Naive thymus-derived CD4-positive, alpha-beta T cell (primary cell): ENCODE measurements around the gene LCN1. TPM values are rescaled to one million over a fixed set of nuclear protein-coding genes. Genes with fewer than 3 reads are reported as not detected.
"Not testable (repeated sequence)": the region's sequence is repeated elsewhere in the genome, so short reads cannot be mapped to it uniquely, and the experiment has no call there.

Experiments
- ATAC-seq: fragments of 150-1000 bp; cut with Tn5 transposase; 2 replicates; pipeline ENCODE4 v1.10.0; 2021; ENCODE audit warnings: mild to moderate bottlenecking, moderate library complexity
- CTCF ChIA-PET: fragments of 350-600 bp; sonication (Branson Sonifier 250); formaldehyde crosslinking; loops from one replicate; lab custom pipeline; 2021; ENCODE audit warnings: antibody characterized with exemption; lab: Charles Lee
- POLR2A ChIA-PET: fragments of 350-600 bp; sonication (Branson Sonifier 250); formaldehyde crosslinking; loops from one replicate; lab custom pipeline; 2021; ENCODE audit warnings: antibody characterized with exemption, inconsistent platforms; lab: Charles Lee
- DNase-seq, 9 donors: peaks; one replicate each; pipeline versions ENCODE4 v3.0.0 to v3.0.0-alpha.2; 2020 to 2022; ENCODE audit warnings: mixed read lengths in 1 of 9
- H3K27ac ChIP-seq: one replicate; pipeline ENCODE4 v1.7.0; 2013; ENCODE audit warnings: mild to moderate bottlenecking, low read depth, low read length, moderate library complexity
- H3K27me3 ChIP-seq, 2 donors: one replicate each; pipeline ENCODE4 v1.7.0; 2013; ENCODE audit warnings: low read length in 2 of 2, mild to moderate bottlenecking in 2 of 2, moderate library complexity in 2 of 2; ENCODE audit not compliant: control insufficient read depth in 2 of 2, insufficient read depth in 2 of 2
- H3K36me3 ChIP-seq, 3 experiments: 1 replicate in 2 of 3; 2 replicates in 1 of 3; pipeline ENCODE4 v1.7.0; 2013; ENCODE audit warnings: low read length in 3 of 3, mild to moderate bottlenecking in 3 of 3, moderate library complexity in 1 of 3; ENCODE audit not compliant: insufficient read depth in 3 of 3, control insufficient read depth in 2 of 3
- H3K4me1 ChIP-seq, 2 donors: one replicate each; pipeline ENCODE4 v1.7.0; 2013; ENCODE audit warnings: low read length in 2 of 2, mild to moderate bottlenecking in 2 of 2, moderate library complexity in 1 of 2; ENCODE audit not compliant: control insufficient read depth in 2 of 2, insufficient read depth in 2 of 2
- H3K4me3 ChIP-seq: 2 replicates; pipeline ENCODE4 v1.7.0; 2013; ENCODE audit warnings: mild to moderate bottlenecking, low read length
- H3K9me3 ChIP-seq, 3 experiments: 1 replicate in 2 of 3; 2 replicates in 1 of 3; pipeline ENCODE4 v1.7.0; 2013; ENCODE audit warnings: low read length in 3 of 3; ENCODE audit not compliant: control insufficient read depth in 2 of 3
- H3K27ac Mint-ChIP-seq, 9 donors: one replicate each; pipeline ENCODE4 v1.8.0; 2020 to 2022; ENCODE audit warnings: mixed read lengths in 9 of 9, mild to moderate bottlenecking in 8 of 9, moderate library complexity in 5 of 9, inconsistent platforms in 2 of 9
- H3K27me3 Mint-ChIP-seq, 5 donors: one replicate each; pipeline ENCODE4 v1.8.0; 2021 to 2022; ENCODE audit warnings: mixed read lengths in 5 of 5, mild to moderate bottlenecking in 1 of 5
- H3K36me3 Mint-ChIP-seq, 5 donors: one replicate each; pipeline ENCODE4 v1.8.0; 2020 to 2022; ENCODE audit warnings: mixed read lengths in 5 of 5, mild to moderate bottlenecking in 3 of 5, inconsistent platforms in 1 of 5
- H3K4me1 Mint-ChIP-seq, 7 donors: one replicate each; pipeline ENCODE4 v1.8.0; 2020 to 2022; ENCODE audit warnings: mixed read lengths in 7 of 7, mild to moderate bottlenecking in 3 of 7, inconsistent platforms in 1 of 7
- H3K4me3 Mint-ChIP-seq, 10 donors: one replicate each; pipeline ENCODE4 v1.8.0; 2020 to 2022; ENCODE audit warnings: mild to moderate bottlenecking in 10 of 10, mixed read lengths in 10 of 10, moderate library complexity in 6 of 10, inconsistent platforms in 2 of 10
- H3K9me3 Mint-ChIP-seq, 11 donors: one replicate each; pipeline ENCODE4 v1.8.0; 2020 to 2022; ENCODE audit warnings: mixed read lengths in 11 of 11, mild to moderate bottlenecking in 4 of 11, inconsistent platforms in 1 of 11, moderate library complexity in 1 of 11
- intact Hi-C, 2 donors: fragments of 100-400 bp; cut with micrococcal nuclease; formaldehyde crosslinking; loops; one replicate each; pipeline ENCODE4 v1.15.1; 2023
- polyA plus RNA-seq, 2 donors: library from polyadenylated mRNA; unstranded; fragments of 300-500 nt; fragmentation: Illumina TruSeq; gene quantifications; one replicate each; pipeline ENCODE4 v1.2.3, GENCODE V29; 2021
- total RNA-seq, 6 experiments: library from RNA in 5 of 6; stranded (reverse) in 5 of 6; gene quantifications; 1 replicate in 5 of 6; 2 replicates in 1 of 6; pipeline ENCODE4 v1.2.3 and lab custom pipeline; 2021 to 2026

The LCN1 gene
- total and polyA plus RNA-seq, 7 experiments from 2014 or later: not detected

DNA sequence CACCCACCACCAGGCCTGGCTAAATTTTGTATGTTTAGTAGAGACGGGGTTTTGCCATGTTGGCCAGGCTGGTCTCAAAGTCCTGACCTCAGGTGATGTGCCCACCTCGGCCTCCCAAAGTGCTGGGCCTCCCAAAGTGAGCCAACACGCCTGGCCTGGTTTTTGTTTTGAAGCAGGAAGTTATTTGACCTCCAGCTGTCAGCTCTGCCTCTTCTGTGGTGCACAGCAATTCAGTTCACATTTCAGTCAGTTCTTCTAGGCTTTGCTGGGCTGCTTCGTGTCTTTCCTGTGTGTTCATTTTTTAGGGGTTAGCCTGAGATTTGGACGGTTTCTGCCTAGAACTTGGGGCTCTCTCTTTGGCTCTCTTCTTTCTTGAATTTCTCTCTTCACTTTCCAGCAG lies 8.9 kb downstream of the LCN1 start:
- no peaks in the 10 kb centered on the region for H3K9me3 ChIP-seq
- POLR2A ChIA-PET: no interaction called here
- ATAC-seq: no peak
- H3K4me1 ChIP-seq: no peaks in the 10 kb centered on the region
- no peak overlapping the region for H3K4me3 ChIP-seq
- Mint-ChIP-seq H3K36me3 (no peaks in the 10 kb centered on the region), H3K4me3 (no peak overlapping the region), H3K27ac (no peak overlapping the region), H3K4me1 (peaks cover 0 to 2% (median 0%) of the 10 kb centered on the region in 7 donors), H3K27me3 (peaks cover 3 to 24% (median 18%) of the 10 kb centered on the region in 5 donors), H3K9me3 (no peaks in the 10 kb centered on the region)
- no peak for DNase-seq
- no peaks in the 10 kb centered on the region for H3K36me3 ChIP-seq
- H3K27me3 ChIP-seq: no peaks in the 10 kb centered on the region
- intact Hi-C loops: no loop called here
- no peak overlapping the region for H3K27ac ChIP-seq
- CTCF ChIA-PET: no interaction called here

DNA sequence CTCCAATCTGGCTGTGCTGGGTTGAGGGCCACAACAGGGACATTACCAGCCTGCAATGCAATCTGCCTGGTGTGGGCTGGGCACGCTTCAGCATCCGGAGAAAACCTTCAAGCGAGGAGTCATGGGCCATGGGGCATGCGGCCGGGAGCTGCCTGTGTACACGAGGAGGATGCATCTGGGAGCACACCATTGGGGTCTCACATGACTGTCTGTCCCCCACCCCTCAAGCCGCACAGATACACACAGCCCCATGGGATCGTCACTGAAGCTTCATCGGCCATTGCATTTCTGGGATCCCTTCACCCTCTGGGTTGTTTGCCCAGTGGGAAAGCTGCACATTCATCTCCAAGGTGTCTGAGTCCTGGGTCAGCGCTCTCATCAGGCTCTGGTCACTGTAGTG lies 9.9 kb downstream of the LCN1 start:
- no peaks in the 10 kb centered on the region for H3K9me3 Mint-ChIP-seq
- intact Hi-C loops: no loop called here
- no peak for ATAC-seq
- no peak overlapping the region for H3K27ac Mint-ChIP-seq
- peaks cover 3 to 24% (median 18%) of the 10 kb centered on the region in 5 donors for H3K27me3 Mint-ChIP-seq
- Histone ChIP-seq H3K4me3 (no peak overlapping the region), H3K4me1 (no peaks in the 10 kb centered on the region), H3K9me3 (no peaks in the 10 kb centered on the region), H3K36me3 (no peaks in the 10 kb centered on the region), H3K27ac (no peak overlapping the region), H3K27me3 (no peaks in the 10 kb centered on the region)
- peaks cover 0 to 2% (median 0%) of the 10 kb centered on the region in 7 donors for H3K4me1 Mint-ChIP-seq
- no peak for DNase-seq
- CTCF ChIA-PET: no interaction called here
- no peak overlapping the region for H3K4me3 Mint-ChIP-seq
- POLR2A ChIA-PET: no interaction called here
- no peaks in the 10 kb centered on the region for H3K36me3 Mint-ChIP-seq

DNA sequence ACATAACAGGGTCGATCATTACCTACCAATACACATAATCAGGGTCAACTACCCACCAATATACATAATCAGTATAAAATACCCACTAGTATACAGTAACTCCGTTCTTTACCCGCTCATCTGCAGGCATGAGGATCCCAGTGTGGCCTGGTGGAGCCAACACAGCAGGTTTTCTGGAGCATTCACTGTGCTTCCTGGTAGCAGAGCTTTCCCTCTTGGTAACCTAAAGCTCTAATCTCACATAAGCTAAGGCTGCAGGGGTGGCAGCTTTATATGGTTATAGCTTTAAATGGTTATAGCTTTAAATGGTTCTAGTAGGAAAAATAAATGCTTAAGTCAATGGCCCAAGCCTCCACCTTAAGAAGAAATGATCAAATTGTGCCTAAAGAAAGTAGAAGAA lies 11.9 kb downstream of the LCN1 start:
- DNase-seq: no peak
- no peak overlapping the region for H3K4me3 ChIP-seq
- Mint-ChIP-seq H3K4me1 (peaks cover 0 to 2% (median 0%) of the 10 kb centered on the region in 7 donors), H3K27me3 (peaks cover 3 to 32% (median 27%) of the 10 kb centered on the region in 5 donors), H3K4me3 (no peak overlapping the region), H3K27ac (no peak overlapping the region), H3K36me3 (no peaks in the 10 kb centered on the region), H3K9me3 (no peaks in the 10 kb centered on the region)
- H3K4me1 ChIP-seq: no peaks in the 10 kb centered on the region
- H3K27me3 ChIP-seq: no peaks in the 10 kb centered on the region
- ChIA-PET CTCF (no interaction called here), POLR2A (no interaction called here)
- no peak overlapping the region for H3K27ac ChIP-seq
- no peaks in the 10 kb centered on the region for H3K36me3 ChIP-seq
- no peak for ATAC-seq
- H3K9me3 ChIP-seq: no peaks in the 10 kb centered on the region
- intact Hi-C loops: no loop called here

DNA sequence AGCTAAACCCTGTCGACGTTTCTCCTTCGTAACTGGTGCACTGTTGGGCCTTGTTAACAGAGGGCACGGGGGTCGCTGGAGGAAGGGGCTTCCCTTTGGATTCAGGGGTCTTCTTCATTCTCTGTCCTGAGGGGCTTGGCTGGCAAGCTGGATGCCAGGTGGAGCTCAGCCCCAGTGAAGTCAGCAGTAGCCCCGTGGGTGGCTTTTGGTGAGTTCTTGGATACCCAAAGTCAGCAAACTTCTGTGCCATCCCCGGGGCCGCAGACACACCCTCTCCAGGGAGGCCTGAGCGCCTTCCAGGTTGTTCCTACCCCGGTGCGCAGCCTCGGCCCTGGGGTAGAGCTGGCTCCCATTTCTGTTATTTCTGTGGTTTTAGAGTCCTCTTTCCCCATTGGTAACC lies 12.4 kb downstream of the LCN1 start:
- no peak overlapping the region for H3K4me3 ChIP-seq
- intact Hi-C loops: no loop called here
- no peaks in the 10 kb centered on the region for H3K4me1 ChIP-seq
- POLR2A ChIA-PET: no interaction called here
- no peak overlapping the region for H3K27ac ChIP-seq
- H3K36me3 Mint-ChIP-seq: no peaks in the 10 kb centered on the region
- no peak for ATAC-seq
- no peaks in the 10 kb centered on the region for H3K9me3 ChIP-seq
- no peaks in the 10 kb centered on the region for H3K36me3 ChIP-seq
- CTCF ChIA-PET: no interaction called here
- no peak overlapping the region for H3K4me3 Mint-ChIP-seq
- H3K27ac Mint-ChIP-seq: no peak overlapping the region
- peaks cover 0 to under 1% (median 0%) of the 10 kb centered on the region in 7 donors for H3K4me1 Mint-ChIP-seq
- no peaks in the 10 kb centered on the region for H3K27me3 ChIP-seq
- H3K9me3 Mint-ChIP-seq: no peaks in the 10 kb centered on the region
- no peak for DNase-seq
- peaks cover 3 to 33% (median 27%) of the 10 kb centered on the region in 5 donors for H3K27me3 Mint-ChIP-seq

DNA sequence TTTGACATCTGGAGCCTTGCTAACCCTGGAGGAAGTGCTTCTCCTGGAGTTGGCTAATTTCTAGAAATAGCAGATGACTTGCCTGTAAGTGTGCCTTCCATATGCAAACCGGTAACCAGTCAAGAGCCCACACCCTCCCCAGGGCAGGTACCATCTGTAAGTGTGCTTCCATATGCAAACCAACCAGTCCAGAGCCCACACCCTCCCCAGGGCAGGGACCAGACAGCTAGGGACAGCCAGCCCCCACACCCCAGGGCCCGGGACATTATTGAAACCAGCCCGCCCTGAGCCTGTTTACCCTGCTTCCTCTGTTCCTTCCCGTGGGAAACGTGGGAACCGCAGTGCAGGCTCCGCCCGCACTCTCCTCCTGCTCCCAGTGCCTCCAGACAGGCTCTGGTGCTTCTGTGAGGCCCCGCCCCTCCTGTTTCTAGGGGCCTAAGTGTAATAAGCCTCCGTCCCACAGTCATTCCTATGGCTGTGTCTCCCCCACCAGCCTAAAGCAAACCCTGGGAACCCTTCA lies 13.0 kb downstream of the LCN1 start:
- H3K36me3 ChIP-seq, H3K4me3 Mint-ChIP-seq, H3K4me3 ChIP-seq, H3K4me1 ChIP-seq, DNase-seq, intact Hi-C loops, CTCF ChIA-PET, H3K9me3 ChIP-seq, ATAC-seq, POLR2A ChIA-PET, H3K4me1 Mint-ChIP-seq, H3K9me3 Mint-ChIP-seq, H3K36me3 Mint-ChIP-seq, H3K27ac ChIP-seq, H3K27ac Mint-ChIP-seq, H3K27me3 ChIP-seq: not testable (repeated sequence)
- peaks cover 3 to 36% (median 30%) of the 10 kb centered on the region in 5 donors for H3K27me3 Mint-ChIP-seq

GRCh38 chr9:135534826-135535225 lies 13.6 kb downstream of the LCN1 start:
- H3K4me1 ChIP-seq, H3K36me3 ChIP-seq, H3K27ac ChIP-seq, H3K4me3 ChIP-seq, H3K4me1 Mint-ChIP-seq, H3K4me3 Mint-ChIP-seq, DNase-seq, H3K9me3 ChIP-seq, H3K27me3 ChIP-seq, POLR2A ChIA-PET, CTCF ChIA-PET, H3K27ac Mint-ChIP-seq, intact Hi-C loops, ATAC-seq, H3K9me3 Mint-ChIP-seq, H3K36me3 Mint-ChIP-seq: not testable (repeated sequence)
- H3K27me3 Mint-ChIP-seq: peaks cover 3 to 40% (median 36%) of the 10 kb centered on the region in 5 donors

- ATAC-seq, H3K27ac ChIP-seq, DNase-seq, H3K4me1 ChIP-seq, H3K4me3 Mint-ChIP-seq, POLR2A ChIA-PET, CTCF ChIA-PET, H3K4me1 Mint-ChIP-seq, H3K9me3 ChIP-seq, intact Hi-C loops, H3K36me3 Mint-ChIP-seq, H3K27ac Mint-ChIP-seq, H3K27me3 ChIP-seq, H3K4me3 ChIP-seq, H3K9me3 Mint-ChIP-seq, H3K36me3 ChIP-seq: not testable (repeated sequence)
- H3K27me3 Mint-ChIP-seq: peaks cover 3 to 45% (median 40%) of the 10 kb centered on the region in 5 donors
Observed at GRCh38 chr9:135535631-135536030, 14.4 kb downstream of the LCN1 start.
